DOHH2 (cell line): ENCODE measurements around the gene DISP2.

Source experiments
- EZH2phosphoT487 ChIP-seq: fragments of 200-600 bp; sonication (generic); IDR thresholded peaks from 2 replicates; pipeline ENCODE4 v1.6.1; 2017; ENCODE audit warnings: borderline replicate concordance, mild to moderate bottlenecking, antibody characterized with exemption, low read length, moderate library complexity, mixed read lengths
- TF ChIP-seq, protein P1 (sequence below): fragments of 200-600 bp; sonication (generic); IDR thresholded peaks from one replicate; pipeline ENCODE4 v1.5.1; 2014; ENCODE audit warnings: antibody characterized with exemption, mild to moderate bottlenecking, low read depth, low read length; ENCODE audit not compliant: poor library complexity, severe bottlenecking

DNA sequence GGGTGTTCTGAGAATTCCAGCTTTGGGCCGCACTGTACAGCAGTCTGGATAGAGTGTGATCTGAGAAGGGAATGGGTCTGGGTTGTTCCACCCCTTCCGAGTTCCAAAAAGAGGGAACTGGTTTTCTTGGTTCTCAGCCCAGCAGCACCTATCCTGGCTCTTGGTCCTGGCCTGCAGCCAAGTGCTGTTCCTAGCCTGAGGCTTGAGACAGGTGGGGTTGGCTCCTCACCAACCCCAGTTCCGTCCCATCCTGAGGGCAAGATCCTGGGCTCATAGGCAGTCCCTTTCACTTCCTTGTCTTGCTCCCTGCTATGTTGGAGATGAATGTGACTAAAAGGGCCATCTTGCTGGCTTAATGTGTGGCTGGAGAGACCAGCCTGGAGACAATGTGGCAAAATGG is 62.8 kb downstream of the DISP2 start:
- TF ChIP-seq, protein P1, sequence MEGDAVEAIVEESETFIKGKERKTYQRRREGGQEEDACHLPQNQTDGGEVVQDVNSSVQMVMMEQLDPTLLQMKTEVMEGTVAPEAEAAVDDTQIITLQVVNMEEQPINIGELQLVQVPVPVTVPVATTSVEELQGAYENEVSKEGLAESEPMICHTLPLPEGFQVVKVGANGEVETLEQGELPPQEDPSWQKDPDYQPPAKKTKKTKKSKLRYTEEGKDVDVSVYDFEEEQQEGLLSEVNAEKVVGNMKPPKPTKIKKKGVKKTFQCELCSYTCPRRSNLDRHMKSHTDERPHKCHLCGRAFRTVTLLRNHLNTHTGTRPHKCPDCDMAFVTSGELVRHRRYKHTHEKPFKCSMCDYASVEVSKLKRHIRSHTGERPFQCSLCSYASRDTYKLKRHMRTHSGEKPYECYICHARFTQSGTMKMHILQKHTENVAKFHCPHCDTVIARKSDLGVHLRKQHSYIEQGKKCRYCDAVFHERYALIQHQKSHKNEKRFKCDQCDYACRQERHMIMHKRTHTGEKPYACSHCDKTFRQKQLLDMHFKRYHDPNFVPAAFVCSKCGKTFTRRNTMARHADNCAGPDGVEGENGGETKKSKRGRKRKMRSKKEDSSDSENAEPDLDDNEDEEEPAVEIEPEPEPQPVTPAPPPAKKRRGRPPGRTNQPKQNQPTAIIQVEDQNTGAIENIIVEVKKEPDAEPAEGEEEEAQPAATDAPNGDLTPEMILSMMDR: no peak
- TF ChIP-seq EZH2phosphoT487: no peak
